ENCODE results near the gene LINC00632.

- TF ChIP-seq EZH2 (IDR thresholded peaks at IDR 0.05; ENCODE audit: low read length, unreplicated experiment) (no peak), CTCF (conservative IDR thresholded peaks at IDR 0.05; ENCODE audit: low read depth, low read length) (no peak), EZH2phosphoT487 (IDR thresholded peaks at IDR 0.05; ENCODE audit: borderline replicate concordance, low read length) (no peak)
These were observed 2.3 kb downstream of the LINC00632 start for GRCh38 chrX:140711894-140712293.
